Testis (tissue), 3 donors: Measurements from ENCODE around the gene IFNGR2. TPM values are rescaled to one million over a fixed set of nuclear protein-coding genes. Genes with fewer than 3 reads are reported as not detected.
"Not testable (repeated sequence)": the region's sequence is repeated elsewhere in the genome, so short reads cannot be mapped to it uniquely, and the experiment has no call there.

Experiments used
- DNase-seq: peaks from one replicate; pipeline ENCODE4 v3.0.0-alpha.2; 2019
- H3K27ac ChIP-seq, 2 donors: fragments of 200-600 bp; sonication (generic); one replicate each; pipeline ENCODE4 v1.5.1; 2019
- H3K27me3 ChIP-seq: fragments of 200-600 bp; sonication (generic); one replicate; pipeline ENCODE4 v1.5.1; 2019
- H3K36me3 ChIP-seq: fragments of 200-600 bp; sonication (generic); one replicate; pipeline ENCODE4 v1.5.1; 2017; ENCODE audit warnings: low read depth; ENCODE audit errors: missing control alignments
- H3K4me1 ChIP-seq: fragments of 200-600 bp; sonication (generic); one replicate; pipeline ENCODE4 v1.5.1; 2019
- H3K4me3 ChIP-seq, 2 donors: fragments of 200-600 bp; sonication (generic); one replicate each; pipeline ENCODE4 v1.5.1; 2017 to 2019
- H3K9me3 ChIP-seq: fragments of 200-600 bp; sonication (generic); one replicate; pipeline ENCODE4 v1.5.1; 2017
- POLR2A ChIP-seq: fragments of 450-650 bp; IDR thresholded peaks from one replicate; pipeline ENCODE4 v1.6.1; 2017; ENCODE audit warnings: antibody characterized with exemption, mild to moderate bottlenecking, moderate library complexity
- WGBS, 2 donors: methylation state at CpG; one replicate each; pipeline ENCODE4 v1.1.5; 2018; 5-methylcytosine and 5-hydroxymethylcytosine counted together
- intact Hi-C: fragments of 100-400 bp; cut with DNase I; formaldehyde crosslinking; loops from one replicate; pipeline ENCODE4 v1.15.1; 2023; ENCODE audit warnings: low total_unique reads
- polyA plus RNA-seq: library from polyadenylated mRNA; stranded (reverse); fragments of 350-450 nt; fragmentation: Illumina TruSeq; extraction: RNeasy Lipid Tissue Mini Kit (QIAGEN cat#74804); gene quantifications from one replicate; pipeline ENCODE4 v1.2.3, GENCODE V29; 2014; ENCODE audit warnings: low read depth, low replicate concordance; ENCODE audit not compliant: insufficient read depth
- total RNA-seq, 2 donors: library from RNA; depleted of rRNA; stranded (reverse); fragments of >200 nt; gene quantifications; one replicate each; pipeline ENCODE4 v1.2.3, GENCODE V29; 2016
- TF ChIP-seq, protein P1 (sequence below), 3 experiments: fragments of 450-650 bp in 2 of 3; fragments of 200-600 bp in 1 of 3; sonication (generic) in 1 of 3; IDR thresholded peaks; one replicate each; pipeline ENCODE4 v1.5.1; 2016 to 2019; ENCODE audit warnings: antibody characterized with exemption in 3 of 3, mild to moderate bottlenecking in 2 of 3, moderate library complexity in 1 of 3

Gene IFNGR2
- total and polyA plus RNA-seq, 3 donors from 2014 or later: 87.6 to 108 (median 91.9) TPM

DNA sequence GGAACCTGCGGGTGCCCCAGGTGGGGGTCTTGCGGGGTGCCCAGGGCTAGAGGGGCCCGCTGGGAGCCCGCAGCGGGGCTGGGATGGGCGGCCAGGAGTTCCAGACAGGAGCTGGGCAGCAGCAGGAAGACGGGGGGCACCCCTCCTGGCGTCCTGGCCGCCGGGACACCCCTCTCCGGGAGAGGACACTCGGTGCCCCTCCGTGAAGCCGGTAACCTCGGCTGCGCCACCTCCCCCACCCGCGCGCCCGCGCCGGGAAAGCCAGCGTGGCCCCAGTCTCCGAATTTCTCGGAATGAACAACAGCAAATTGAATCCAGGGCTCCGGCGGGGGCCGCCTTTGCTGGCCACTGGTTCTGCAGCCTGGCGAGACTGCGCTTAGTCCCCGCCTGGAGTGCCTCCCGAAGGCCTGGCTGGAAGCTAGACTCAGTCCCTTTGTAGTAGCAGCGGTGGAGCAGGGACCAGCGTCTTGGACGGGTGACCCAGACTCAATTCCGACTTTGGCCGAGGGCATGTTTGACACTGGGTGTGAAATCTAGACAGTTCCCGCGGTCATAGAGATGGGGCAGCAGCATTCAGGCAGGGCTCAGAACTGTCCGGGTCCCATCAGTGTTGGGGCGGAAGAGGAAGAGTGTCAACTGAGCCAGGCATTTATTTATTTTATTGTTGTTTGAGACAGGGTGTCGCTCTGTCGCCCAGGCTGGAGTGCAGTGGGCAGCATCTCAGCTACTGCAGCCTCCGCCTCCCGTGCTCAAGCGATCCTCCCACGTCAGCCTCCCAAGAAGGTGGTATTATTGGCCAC lies 773 bp downstream of the IFNGR2 start:
- intact Hi-C loops: no loop called here

DNA sequence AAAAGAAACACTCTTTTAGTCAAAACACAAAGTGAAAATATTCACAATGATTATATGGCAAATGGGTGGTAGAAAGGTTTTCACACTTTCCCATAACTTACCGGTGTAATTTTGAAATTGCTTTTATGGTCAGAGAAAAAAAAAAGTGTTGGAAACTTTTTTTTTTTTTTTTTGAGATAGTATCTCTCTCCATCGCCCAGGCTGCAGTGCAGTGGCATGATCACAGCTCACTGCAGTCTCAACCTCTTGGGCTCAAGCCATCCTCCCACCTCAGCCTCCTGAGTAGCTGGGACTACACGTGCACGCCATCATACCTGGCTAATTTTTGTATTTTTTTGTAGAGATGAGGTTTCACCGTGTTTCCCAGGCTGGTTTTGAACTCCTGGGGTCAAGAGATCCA lies 3.3 kb downstream of the IFNGR2 start:
- 50 to 51% methylated on average over 5 of the region's 5 CpGs for WGBS, 2 donors
- TF ChIP-seq, protein P1, sequence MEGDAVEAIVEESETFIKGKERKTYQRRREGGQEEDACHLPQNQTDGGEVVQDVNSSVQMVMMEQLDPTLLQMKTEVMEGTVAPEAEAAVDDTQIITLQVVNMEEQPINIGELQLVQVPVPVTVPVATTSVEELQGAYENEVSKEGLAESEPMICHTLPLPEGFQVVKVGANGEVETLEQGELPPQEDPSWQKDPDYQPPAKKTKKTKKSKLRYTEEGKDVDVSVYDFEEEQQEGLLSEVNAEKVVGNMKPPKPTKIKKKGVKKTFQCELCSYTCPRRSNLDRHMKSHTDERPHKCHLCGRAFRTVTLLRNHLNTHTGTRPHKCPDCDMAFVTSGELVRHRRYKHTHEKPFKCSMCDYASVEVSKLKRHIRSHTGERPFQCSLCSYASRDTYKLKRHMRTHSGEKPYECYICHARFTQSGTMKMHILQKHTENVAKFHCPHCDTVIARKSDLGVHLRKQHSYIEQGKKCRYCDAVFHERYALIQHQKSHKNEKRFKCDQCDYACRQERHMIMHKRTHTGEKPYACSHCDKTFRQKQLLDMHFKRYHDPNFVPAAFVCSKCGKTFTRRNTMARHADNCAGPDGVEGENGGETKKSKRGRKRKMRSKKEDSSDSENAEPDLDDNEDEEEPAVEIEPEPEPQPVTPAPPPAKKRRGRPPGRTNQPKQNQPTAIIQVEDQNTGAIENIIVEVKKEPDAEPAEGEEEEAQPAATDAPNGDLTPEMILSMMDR (IDR thresholded peaks at IDR 0.05): no peak
- no peak for TF ChIP-seq POLR2A
- H3K4me1 ChIP-seq: peaks cover 21% of the 10 kb centered on the region
- H3K36me3 ChIP-seq: no peaks in the 10 kb centered on the region
- no peaks in the 10 kb centered on the region for H3K9me3 ChIP-seq
- DNase-seq: peak; percentile 36
- intact Hi-C loops: no loop called here
- H3K27me3 ChIP-seq: no peaks in the 10 kb centered on the region
- H3K4me3 ChIP-seq: no peak overlapping the region
- no peak overlapping the region for H3K27ac ChIP-seq

More for the DNA sequence above, 773 bp downstream of the IFNGR2 start:
- peak overlapping the region; percentile 80 to 96 for H3K4me3 ChIP-seq
- TF ChIP-seq, protein P1 (IDR thresholded peaks at IDR 0.05): no peak
- no peak for TF ChIP-seq POLR2A
- no peaks in the 10 kb centered on the region for H3K9me3 ChIP-seq
- H3K27me3 ChIP-seq: no peaks in the 10 kb centered on the region
- peaks cover 16% of the 10 kb centered on the region for H3K4me1 ChIP-seq
- DNase-seq: peak; percentile 66
- 1 to 3% methylated on average over 32 to 47 of the region's 47 CpGs for WGBS, 2 donors
- H3K27ac ChIP-seq: peak overlapping the region; percentile 95 to 98
- H3K36me3 ChIP-seq: no peaks in the 10 kb centered on the region

DNA sequence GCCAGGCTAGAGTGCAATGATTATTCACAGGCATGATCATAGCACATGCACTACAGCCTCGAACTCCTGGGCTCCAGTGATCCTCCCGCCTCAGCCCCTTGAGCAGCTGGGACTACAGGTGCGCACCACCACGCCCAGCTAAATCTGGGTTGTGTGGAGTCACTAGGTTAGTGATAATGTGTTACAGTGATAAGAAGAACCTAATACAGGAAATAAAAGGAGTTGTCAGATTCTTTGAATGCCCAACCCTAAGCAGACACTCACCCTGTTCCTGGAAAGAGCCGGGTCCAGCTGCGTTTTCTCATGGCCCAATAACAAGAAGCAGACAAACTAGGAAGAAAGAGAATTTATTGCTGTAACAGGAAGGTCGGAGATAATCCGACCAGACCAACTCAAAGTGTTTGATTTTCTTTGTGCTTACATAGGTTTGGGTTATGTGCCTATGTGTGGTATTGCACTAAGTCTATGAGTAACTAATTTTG lies 8.8 kb downstream of the IFNGR2 start:
- no peaks in the 10 kb centered on the region for H3K9me3 ChIP-seq
- peaks cover 34% of the 10 kb centered on the region for H3K4me1 ChIP-seq
- intact Hi-C loops: no loop called here
- no peak for DNase-seq
- H3K4me3 ChIP-seq: no peak overlapping the region
- no peak for TF ChIP-seq POLR2A
- TF ChIP-seq, protein P1 (IDR thresholded peaks at IDR 0.05): no peak
- no peaks in the 10 kb centered on the region for H3K36me3 ChIP-seq
- H3K27ac ChIP-seq: no peak overlapping the region
- WGBS, 2 donors: 71 to 82% methylated on average over 8 of the region's 8 CpGs
- H3K27me3 ChIP-seq: no peaks in the 10 kb centered on the region

DNA sequence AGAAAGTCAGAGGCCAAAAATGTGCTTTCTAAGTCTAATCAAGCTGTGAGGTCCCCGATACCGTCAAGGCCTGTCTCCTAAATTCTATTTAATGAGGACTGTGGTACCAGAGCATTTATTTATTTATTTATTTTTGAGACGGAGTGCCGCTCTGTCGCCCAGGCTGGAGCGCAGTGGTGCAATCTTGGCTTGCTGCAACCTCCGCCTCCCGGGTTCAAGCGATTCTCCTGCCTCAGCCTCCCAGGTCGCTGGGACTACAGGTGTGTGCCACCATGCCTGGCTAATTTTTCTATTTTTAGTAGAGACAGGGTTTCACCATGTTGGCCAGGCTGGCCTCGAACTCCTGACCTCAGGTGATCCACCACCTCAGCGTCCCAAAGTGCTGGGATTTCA lies 9.2 kb downstream of the IFNGR2 start:
- H3K27ac ChIP-seq: peak overlapping the region in 1 of 2 donors; percentile 26
- H3K36me3 ChIP-seq, intact Hi-C loops: not testable (repeated sequence)

GRCh38 chr21:33412832-33413519 lies 9.8 kb downstream of the IFNGR2 start:
- intact Hi-C loops: no loop called here
- H3K4me1 ChIP-seq: peaks cover 34% of the 10 kb centered on the region
- H3K27ac ChIP-seq: peak overlapping the region in 1 of 2 donors; percentile 26
- 70 to 77% methylated on average over 9 of the region's 9 CpGs for WGBS, 2 donors
- no peak for TF ChIP-seq POLR2A
- TF ChIP-seq, protein P1 (IDR thresholded peaks at IDR 0.05): no peak
- H3K4me3 ChIP-seq: no peak overlapping the region
- no peaks in the 10 kb centered on the region for H3K9me3 ChIP-seq
- no peaks in the 10 kb centered on the region for H3K36me3 ChIP-seq
- no peaks in the 10 kb centered on the region for H3K27me3 ChIP-seq
- no peak for DNase-seq

More for the DNA sequence above, 9.2 kb downstream of the IFNGR2 start:
- WGBS, 2 donors: 81 to 86% methylated on average over 12 of the region's 12 CpGs
- H3K4me1 ChIP-seq: peaks cover 34% of the 10 kb centered on the region
- DNase-seq, H3K9me3 ChIP-seq, H3K4me3 ChIP-seq, H3K27me3 ChIP-seq: not testable (repeated sequence)
